Stimulated activated CD4-positive, alpha-beta T cell treated with anti-CD3 and anti-CD28 coated beads, TNF-alpha, amount 100 ng/mL, for 24 hours (primary cell): ENCODE results near the gene MCF2L.
A peak's percentile ranks its signal among the peaks of the same experiment; 100 is the strongest.
"Not testable (repeated sequence)": the region's sequence is repeated elsewhere in the genome, so short reads cannot be mapped to it uniquely, and the experiment has no call there.

Experiments used
- DNase-seq, 3 experiments: peaks; one replicate each; pipeline ENCODE4 v3.0.0-alpha.2; 2020; ENCODE audit warnings: low read depth in 3 of 3

Gene MCF2L

DNA sequence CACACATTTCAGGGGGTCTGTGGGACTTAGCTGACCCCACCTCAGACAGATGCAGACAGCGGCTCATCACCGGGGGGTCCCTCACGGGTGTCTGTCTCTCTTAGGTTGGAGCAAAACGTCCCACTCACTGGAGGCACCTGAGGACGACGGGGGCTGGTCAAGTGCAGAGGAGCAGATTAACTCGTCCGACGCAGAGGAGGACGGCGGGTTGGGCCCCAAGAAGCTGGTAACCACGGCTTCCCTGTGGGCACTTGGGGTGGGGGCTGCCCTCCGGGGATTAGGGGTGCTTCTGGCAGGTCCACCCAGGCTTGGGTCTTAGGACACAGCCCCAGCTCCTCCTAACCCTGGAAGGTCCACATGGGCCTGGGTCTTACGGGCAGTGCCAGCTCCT lies 125.4 kb downstream of the MCF2L start:
- no peak for DNase-seq

DNA sequence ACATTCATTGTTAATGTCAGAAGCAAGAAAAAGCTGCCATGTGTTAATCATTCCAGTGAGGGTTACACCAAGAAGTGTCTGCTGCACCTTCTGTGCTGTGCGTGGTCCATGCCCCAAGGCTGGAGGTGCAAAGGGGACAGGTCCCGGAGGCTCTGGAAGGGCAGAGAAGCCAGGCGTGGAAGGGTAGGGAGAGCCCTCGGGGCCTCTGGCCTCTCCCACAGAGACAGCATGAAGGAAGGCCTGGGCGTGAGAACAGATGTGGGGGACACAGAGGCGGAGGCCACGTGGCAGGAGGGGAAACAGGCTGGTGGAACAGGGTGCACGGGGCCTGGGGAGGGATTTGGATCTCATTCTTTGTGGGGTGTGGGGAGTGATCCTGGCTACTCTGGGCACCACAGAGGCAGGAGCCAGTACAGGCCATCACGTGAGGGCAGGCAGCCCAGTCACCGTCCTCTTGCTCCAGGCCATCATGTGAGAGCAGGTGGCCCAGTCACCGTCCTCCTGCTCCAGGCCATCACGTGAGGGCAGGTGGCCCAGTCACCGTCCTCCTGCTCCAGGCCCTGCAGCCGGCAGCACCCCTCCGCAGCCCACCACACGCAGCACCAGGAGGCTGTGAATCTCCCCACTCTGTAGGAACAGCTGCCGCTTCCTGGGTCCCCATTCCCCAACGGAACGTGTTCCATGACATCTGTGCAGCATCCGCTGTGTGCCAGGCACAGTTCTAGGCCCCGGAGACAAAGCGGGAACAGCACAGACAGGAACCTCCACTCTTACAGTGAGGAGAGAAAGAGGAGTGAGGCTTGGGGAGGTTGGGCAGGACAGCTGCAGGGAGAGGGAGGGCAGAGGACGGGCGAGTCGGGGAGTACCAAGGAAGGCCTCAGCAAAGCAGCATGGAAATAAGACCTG lies 126.4 kb downstream of the MCF2L start:
- no peak for DNase-seq

DNA sequence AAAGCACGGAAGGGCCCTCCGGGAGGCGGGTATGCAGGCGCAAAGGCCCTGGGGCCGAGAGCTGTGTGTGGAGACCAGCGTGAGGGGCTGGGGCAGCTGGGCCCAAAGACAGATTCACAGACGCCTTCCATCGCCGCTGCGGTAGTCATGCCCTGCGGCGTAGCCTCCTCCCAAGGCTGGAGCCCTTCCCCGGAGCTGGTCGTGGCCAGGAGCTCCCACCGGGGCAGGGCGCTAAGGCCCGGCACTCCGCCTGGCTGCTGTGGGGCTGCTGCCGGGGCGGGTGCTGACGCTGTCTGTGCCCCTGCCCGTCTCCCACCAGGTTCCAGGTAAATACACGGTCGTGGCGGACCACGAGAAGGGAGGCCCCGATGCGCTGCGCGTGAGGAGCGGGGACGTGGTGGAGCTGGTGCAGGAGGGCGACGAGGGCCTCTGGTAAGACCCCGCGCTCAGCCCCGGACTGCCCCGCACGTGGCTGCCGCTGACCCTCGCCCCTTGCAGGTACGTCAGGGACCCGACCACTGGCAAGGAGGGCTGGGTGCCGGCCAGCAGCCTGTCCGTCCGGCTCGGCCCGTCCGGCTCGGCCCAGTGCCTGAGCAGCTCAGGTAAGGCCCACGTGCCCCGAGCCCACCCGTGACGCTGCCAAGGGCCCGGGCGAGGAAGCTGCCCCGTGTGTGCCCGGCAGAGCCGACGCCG lies 127.2 kb downstream of the MCF2L start:
- no peak for DNase-seq

DNA sequence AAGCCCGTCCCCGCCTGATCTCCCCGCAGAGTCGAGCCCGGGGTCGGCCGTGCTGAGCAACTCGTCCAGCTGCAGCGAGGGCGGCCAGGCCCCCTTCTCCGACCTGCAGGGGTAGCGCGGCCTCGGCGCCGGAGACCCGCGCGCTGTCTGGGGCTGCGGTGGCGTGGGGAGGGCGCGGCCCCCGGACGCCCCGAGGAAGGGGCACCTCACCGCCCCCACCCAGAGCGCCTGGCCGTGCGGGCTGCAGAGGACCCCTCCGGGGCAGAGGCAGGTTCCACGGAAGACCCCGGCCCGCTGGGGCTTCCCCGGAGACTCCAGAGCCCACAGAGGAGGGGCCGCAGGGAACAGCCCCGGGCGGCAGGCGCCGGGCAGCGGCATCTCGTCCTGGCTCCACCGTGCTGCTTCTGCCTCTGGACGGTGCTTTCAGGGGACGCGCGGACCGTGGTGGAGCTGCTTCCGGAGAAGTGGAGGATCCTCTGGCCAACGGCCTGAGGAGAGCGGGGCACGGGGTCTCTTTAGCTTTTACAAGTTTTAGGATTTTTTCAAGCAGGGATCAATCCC lies 127.8 kb downstream of the MCF2L start:
- no peak for DNase-seq

DNA sequence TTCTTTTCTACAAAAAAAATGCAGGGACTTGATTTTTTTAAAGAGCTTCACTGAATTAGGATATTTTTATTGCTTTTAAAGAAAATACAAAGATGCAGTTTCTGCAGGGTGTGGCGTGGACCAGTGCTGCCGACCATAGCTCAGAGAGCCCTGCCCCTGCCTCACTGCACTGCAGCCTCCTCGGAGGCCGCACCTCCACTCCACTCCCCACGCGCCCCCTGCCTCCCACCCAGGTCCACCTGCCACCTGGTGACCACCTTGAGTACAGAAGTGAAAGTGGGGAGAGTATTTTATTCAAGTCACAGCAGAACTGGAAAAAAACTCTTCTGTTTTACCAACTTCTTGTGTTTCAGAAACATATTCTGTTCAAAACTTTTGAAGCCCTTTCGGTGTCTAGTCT lies 128.6 kb downstream of the MCF2L start:
- no peak for DNase-seq

DNA sequence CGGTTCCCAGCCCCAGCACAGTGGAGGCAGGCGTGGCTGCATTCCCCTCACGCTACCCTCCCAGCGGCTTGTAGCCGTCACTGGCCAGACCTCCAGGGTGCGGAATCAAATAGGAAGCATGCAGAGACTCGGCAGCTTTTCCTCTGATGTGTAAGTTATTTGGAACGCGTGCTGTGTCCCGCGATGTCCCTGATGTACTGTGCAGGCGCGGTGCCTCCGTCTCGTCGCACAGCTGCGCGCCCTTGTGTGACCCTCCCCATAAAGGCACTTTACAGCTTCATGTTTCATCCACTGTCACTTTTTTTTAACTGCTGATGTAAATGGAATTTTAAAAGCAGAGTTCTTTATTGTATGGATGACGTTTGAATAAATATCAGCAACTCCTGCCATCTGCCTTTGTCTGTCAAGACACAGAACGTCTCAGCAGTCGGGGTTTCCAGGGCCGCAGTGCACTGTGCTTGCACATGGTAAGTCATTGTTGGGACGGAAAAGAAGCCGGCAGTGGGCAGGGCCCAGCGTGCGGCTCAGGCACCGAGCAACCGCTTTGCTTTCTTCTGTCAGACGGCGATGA lies 129.2 kb downstream of the MCF2L start:
- DNase-seq, result no peak

DNA sequence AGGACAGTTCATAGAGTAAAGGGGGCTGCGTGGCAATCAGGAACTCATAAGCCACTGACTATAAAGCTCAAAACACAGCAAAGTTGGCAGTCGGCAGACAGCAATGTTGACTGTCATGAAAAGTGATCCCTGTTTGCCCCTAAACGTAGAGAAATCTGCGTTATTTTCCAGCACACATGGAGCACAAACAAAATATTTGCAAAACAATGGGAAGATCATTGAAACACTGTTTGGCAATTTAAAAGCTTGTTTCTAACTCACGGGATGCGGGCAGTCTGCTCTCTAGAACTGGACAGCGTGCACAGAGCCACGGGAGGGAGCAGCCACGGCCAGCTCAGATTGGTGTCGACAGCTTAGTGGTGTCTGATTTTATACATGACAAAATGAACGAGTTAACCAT lies 130.1 kb downstream of the MCF2L start:
- no peak for DNase-seq

DNA sequence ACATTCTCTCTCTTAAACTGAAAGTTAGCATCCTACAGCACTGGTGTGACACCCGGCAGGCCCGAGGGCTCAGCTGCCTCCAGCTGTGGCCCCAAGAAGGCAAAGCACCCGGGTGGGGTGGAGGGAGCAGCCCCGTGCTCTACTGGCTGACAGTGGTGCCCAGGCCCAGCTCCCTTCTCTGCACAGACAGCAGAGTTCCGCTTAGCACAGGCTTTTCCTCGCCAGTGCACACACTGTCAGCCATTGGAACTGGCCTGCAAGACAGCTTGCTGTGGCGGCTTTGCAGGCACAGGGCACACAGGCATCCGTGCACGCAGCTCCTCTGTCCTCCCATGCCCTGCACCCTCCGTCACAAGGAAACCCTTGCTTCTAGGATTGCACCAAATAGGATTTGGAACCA lies 133.3 kb downstream of the MCF2L start:
- not testable (repeated sequence) for DNase-seq

DNA sequence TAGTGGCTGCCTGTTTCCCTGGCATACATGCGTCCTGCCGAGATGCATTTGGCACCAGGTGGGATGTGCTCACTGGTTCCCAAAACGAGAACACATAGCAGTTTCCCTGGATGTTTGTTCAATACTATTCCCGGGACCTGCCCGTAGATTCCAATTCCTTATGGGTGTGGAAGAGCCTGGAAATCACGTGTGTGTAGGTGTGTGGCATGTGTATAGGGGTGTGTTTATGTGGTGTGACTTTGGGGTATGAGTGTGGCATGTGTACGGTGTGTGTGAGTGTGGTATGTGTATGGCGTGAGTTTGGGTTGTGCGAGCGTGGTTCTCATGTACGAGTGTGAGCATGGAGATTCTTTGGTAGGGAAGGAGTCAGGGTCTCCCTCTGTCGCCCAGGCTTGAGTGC lies 133.7 kb downstream of the MCF2L start:
- no peak for DNase-seq

DNA sequence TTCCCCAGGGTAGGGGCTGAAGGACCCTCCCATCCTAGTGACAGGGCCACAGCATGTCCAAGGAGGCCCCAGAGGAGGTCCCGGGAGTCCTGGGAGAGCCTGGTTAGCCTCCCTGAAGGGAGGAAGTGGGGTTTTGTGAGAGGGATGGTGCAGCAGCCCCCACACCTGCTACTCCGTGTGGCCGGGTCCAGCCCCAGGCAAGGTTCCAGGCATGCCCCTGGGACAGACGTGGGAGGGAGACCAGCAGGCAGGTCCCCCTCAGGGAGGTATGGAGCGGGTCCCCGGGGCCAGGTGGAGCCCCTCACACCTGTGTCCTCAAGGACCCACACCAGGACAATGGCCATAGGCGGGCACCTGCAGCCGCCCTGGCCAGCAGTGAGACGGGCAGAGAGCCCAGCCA lies 134.6 kb downstream of the MCF2L start:
- no peak for DNase-seq

DNA sequence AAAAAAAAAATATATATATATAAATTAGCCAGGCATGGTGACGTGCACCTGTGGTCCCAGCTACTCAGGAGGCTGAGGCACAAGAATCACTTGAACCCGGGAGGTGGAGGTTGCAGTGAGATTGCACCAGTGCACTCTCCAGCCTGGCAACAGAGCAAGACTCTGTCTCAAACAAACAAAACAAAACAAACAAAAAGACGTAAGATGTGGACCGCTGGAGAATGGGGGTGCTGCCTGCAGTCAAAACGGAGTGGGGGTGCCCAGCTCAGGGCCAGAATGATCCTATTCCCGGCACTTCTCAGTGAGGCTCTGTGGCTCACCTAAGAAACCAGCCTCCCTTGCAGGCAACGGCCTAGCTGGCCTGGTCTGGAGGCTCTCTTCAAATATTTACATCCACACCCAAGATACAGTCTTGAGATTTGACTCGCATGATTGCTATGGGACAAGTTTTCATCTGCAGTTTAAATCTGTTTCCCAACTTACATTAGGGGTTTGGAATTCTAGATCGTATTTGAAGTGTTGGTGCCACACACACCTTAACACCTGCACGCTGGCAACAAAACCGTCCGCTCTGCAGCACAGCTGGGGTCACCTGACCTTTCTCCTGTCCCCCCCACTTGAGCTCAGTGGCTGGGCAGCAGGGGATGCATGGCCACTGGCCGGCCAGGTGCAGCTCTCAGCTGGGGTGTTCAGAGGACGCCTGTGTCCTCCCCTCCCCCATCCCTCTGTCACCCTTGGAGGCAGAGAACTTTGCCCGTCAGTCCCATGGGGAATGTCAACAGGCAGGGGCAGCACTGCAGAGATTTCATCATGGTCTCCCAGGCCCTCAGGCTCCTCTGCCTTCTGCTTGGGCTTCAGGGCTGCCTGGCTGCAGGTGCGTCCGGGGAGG lies 136.3 kb downstream of the MCF2L start, which contains the start of gene F7:
Gene F7 (plus strand): TSS at position 760 of the 889 bp plus-strand sequence. CDS start 51 bp downstream, at position 811.
- DNase-seq, result no peak

DNA sequence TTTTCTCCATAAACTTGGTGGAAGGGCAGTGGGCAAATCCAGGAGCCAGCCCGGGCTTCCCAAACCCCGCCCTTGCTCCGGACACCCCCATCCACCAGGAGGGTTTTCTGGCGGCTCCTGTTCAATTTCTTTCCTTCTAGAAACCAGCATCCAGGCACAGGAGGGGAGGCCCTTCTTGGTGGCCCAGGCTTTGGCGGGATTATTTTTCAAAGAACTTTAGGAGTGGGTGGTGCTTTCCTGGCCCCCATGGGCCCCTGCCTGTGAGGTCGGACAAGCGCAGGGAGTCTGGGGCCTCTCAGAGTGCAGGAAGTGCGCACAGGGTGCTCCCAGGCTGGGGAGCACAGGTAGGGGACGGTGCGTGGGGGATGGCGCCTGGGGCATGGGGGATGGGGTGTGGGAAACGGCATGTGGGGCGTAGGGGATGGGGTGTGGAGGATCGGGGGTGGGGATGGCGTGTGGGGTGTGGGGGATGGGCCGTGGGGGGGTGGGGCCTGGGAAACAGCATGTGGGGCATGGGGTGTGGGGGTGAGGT lies 137.0 kb downstream of the MCF2L start:
- DNase-seq, result no peak

DNA sequence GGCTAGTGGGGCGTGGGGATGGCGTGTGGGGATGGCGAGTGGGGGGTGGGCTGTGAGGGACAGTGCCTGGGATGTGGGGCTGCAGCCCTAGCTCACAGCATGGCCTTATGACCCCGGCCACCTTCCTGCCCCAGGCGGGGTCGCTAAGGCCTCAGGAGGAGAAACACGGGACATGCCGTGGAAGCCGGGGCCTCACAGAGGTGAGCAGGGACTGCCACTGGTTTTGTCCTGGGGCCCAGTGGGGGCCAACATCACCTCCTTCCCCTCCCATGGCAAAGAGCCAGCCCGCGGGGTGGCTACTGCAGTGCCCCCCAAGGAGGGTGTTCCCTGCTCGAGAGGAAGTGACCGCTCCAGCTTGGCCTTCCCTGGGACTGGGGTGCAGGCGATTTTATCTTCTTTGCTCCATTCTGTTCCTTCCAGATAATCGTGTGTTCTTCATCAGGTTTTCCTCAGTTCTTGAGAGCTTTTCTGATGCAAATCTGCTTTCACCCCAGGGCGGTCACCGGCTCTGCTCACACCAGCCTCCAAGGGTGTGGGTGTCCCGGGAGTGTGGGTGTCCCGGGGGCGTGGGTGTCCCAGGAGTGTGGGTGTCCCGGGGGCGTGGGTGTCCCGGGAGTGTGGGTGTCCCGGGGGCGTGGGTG lies 137.8 kb downstream of the MCF2L start:
- DNase-seq, result no peak

DNA sequence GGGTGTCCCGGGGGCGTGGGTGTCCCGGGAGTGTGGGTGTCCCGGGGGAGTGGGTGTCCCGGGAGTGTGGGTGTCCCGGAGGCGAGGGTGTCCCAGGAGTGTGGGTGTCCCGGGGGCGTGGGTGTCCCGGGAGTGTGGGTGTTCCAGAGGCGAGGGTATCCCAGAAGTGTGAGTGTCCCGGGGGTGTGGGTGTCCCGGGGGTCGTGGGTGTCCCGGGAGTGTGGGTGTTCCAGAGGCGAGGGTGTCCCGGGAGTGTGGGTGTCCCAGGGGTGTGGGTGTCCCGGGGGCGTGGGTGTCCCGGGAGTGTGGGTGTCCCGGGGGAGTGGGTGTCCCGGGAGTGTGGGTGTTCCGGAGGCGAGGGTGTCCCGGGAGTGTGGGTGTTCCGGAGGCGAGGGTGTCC lies 139.5 kb downstream of the MCF2L start:
- not testable (repeated sequence) for DNase-seq

DNA sequence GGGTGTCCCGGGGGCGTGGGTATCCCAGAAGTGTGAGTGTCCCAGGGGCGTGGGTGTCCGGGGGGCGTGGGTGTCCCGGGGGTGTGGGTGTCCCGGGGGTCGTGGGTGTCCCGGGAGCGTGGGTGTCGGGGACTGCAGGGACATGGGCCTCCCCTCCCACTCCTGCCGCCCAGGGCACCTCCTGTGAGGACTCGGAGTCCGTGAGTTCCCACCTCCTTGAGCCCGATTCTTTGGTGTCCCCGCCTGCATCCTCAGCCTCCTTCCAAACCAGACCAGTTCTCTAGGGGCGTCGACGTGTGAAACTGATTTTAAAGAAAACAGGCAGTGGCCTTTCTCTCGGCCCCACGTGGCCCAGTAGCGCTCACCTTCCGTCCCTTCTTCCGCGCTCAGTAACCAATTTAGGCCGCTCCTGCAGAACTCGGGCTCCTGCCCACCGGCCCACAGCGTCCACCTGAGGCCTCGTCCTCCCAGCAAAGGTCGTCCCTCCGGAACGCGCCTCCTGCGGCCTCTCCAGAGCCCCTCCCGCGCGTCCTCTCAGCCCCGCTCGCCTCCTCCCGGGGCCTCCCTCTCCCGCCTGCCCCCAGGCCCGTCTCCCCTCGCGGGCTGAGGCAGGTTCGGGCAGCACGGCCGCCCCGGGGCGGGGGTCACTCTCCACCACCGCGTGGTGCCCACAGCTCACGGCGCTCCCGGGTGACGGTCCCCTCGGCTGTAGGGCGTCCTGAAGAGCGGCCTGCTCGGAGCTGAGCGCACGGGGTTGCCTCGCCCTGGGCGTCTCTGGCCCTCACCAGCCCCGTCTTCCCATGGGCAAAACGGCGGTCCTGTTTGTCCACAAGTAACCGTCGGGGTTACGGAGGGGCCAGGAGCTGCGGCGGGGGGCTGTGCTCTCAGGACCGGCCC lies 140.4 kb downstream of the MCF2L start:
- DNase-seq, result no peak

DNA sequence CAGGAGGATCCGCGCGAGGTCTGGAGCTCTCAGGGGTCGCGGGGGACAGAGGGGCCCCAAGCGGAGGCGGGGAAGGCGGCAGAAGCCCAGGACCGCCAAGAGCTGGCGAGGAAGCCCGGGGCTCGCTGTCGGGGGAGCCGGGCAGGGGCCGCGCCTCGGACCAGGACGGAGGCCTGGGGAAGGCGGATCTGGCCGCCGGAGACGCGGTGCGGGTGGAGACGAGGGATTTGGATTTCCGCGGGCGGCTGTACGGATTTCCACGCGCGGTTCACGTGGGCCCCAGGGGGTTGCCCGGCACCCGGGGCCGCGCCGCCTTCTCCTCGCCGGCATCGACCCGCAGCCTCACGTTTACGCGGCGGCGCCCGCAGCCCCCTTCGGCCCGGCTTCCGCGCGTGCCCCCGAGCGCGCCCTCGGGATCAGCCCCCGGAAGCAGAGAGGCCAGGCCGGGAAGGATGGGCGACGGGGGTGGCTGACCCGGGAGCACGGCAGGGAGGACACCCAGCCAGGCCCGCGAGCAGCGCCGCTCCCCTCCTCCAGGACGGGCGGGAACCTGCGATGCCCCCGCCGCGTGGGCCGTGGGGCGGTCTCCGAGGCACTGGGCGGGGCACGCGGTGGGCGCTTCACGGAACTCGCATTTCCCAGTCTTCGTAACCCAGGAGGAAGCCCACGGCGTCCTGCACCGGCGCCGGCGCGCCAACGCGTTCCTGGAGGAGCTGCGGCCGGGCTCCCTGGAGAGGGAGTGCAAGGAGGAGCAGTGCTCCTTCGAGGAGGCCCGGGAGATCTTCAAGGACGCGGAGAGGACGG lies 141.2 kb downstream of the MCF2L start:
- DNase-seq, result peak in 1 of 3 experiments; percentile 29

DNA sequence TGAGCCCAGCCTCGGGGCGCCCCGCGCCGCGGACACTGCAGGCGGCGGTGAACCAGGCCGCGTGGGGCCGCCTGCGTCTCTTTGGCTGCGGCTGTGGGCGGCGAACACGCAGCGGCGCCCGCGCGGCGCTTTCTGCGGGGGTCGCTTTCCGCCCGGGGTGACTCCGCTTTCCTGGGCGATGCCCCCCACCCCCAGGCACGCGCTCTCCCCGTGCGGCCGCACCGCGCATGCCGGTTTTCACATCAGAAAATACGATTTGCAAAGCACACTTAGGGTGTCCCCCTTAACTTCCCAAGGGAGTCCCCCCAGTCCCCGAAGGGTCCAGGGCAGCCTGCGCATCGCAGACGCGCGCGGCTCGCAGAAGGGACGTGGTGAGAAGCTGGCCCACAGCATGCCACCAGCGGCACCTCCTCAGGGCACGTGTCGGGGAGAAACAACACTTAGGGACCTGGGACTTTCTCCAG lies 141.9 kb downstream of the MCF2L start:
- DNase-seq, result no peak

DNA sequence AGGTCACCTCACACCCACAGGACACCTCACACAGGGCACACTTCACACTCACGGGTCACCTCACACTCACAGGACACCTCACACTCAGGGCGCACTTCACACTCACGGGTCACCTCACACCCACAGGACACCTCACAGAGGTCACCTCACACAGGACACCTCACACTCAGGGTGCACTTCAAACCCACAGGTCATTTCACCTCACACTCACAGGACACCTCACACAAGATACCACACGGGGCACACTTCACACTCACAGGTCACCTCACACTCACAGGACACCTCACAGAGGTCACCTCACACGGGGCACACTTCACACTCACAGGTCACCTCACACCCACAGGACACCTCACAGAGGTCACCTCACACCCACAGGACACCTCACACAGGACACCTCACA lies 142.8 kb downstream of the MCF2L start:
- not testable (repeated sequence) for DNase-seq

DNA sequence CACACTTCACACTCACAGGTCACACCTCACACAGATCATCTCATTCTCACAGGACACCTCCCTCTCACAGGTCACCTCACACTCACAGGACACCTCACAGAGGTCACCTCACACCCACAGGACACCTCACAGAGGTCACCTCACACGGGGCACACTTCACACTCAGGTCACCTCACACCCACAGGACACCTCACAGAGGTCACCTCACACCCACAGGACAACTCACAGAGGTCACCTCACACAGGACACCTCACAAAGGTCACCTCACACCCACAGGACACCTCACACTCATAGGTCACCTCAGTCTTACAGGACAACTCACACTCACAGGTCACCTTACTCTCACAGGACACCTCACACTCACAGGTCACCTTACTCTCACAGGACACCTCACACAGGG lies 143.5 kb downstream of the MCF2L start:
- DNase-seq, result not testable (repeated sequence)
